HS-5 (cell line): ENCODE data around the gene FOXO6.

Experiments used
- DNase-seq: peaks from one replicate; pipeline ENCODE4 v3.0.0-alpha.2; 2012; ENCODE audit warnings: low read depth

The FOXO6 gene

DNA sequence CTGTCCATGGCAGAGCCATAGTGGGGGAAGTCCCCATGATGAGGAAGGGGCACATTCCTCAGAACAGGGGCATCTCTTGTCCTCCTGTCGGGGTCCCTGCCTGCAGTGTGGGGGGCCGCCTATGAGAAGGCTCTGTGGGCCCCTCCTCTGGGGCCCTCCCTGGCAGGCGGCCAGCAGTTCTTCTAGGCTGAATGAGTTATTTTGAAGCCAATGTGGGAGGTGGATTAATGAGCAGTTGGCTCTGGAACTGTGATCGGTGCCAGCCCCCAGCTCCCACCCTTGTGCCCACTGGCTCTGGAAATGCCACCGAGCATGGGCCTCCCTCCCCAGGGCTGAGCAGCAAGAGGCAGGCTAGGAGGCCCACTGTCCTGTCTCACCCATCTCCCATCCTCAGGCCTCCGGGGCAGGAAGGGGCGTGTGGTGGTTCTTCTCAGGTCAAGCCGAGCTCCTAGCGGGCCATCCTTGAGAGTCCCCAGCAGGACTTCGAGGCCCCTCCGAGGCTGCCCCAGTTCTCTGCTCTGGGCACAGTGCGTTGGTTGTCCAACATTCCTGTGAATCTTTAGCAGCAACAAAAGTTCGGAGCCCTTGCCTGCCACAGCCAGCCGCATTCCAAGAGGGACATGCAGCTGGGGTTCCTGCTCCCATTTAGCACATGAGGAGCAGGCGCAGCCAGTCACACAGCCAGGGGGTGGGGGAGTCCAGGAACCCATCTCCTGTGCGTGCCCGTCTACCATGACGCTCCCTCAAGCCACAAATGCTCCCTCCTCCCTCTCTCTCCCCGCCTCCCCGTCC lies 66.1 kb downstream of the FOXO6 start:
- no peak for DNase-seq

DNA sequence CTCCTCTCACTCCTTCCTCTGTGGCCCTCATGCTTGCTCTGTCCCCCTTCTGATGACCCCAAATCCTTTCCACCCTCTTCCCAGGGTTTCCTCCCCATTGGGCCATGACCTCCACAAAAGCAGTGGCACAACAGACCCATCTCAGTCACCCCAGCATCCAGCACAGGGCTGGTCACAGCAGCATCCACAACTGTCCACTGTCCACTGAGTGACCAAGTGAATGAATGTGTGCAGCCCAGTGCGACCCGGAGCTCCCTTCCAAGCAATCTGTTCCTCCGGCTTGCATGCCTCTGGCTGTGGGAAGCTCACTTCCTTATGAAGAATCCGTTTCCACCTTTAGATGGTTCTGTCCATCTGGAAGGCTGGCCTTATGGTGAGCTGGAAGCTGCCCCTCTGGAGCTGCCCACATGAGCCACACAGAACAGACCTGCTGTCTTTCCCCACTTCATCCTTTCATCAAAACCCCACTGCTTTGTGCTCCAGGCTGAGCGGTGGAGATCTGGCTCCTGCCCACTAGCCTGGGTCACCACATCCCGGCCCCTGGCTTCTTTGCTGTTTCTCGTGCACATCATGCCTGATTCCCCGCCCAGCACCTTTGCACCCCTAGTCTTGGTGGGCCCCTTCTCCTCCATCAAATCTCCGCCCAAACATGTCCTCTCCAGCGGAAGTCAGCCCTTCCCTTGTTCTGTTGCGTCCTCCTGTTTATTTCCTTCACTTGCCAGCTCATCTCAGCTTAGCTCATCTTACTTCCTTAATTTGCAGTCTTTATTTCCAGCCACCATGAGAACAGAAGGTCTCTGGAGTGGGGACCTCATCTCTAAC lies 66.9 kb downstream of the FOXO6 start:
- no peak for DNase-seq

DNA sequence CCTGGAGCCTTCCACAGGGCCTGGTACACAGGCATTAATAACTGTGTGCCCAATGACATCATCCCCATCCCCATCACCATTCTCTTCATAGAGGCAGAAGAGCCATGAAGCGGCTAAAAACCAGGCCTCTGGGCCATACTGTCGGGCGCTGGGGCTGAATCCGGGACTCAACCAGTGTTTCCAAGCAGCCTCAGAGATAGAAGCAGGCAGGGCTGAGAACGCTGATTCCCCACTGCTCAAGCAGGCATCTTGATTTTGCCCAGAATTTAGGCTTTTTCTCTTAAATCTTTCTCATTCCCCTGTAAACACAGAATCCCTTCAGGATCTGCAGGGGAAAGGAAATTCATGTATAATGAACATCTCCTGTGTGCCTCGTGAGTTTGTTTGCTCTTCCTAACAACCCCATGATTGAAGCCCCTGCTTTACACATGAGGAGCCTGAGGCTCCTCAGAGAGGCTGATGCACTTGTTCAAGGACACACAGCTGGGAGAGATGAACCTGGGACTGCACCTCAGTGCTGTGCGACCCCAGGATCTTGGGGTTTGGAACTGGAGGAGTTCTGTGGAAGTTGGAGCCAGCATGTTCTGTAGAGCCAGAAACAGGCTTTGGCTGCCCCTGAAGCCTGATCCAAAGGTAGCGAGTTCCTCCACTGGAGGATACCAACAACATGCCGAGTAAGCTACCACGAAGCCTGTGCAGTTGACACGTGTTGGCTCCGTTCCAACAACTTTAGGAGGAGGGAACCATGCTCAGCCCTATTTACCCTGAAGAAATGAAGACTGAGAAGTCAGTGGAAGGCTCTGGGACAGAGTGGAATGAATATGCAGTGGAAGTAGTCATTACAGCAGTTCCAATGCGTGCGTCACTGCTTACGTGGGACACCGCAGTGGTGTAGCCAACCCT lies 67.8 kb downstream of the FOXO6 start:
- DNase-seq = no peak

DNA sequence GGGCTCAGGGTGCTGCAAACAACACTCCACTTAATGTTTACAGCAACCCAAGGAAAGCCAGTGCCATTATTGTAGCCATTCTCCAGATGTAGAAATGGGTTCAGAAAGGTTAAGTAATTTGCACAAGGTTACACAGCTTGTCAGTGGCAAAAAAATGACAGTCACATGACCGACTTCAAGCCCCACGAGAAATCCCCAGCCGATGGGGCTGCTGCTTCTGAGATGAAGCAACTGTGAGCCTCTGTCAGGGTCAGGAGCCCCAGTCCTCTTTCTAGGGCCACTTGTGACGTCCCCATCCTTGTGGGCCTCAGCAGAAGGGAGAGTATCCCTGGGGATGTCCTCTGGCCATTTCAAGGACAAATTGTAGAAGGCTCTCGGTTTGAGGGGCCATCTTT lies 68.4 kb downstream of the FOXO6 start:
- no peak for DNase-seq

DNA sequence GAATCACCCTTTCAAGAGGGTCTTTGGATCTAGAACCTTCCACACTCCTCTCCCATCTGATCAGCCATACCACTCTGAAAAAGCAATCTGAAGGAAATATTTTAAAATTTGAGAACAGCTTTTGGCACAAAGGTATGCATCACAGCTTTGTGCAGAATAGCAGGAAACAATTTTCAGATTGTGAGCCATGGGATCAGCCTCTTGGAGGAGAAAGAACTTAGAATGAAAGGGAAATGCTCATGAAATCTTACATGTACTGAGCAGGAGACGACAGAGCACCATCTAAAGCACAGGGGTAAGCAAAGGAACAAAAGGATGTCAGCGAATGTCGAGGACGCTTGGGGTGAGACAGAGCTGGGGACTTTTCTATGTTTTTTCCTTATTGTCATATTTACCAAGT lies 68.8 kb downstream of the FOXO6 start:
- DNase-seq = no peak

DNA sequence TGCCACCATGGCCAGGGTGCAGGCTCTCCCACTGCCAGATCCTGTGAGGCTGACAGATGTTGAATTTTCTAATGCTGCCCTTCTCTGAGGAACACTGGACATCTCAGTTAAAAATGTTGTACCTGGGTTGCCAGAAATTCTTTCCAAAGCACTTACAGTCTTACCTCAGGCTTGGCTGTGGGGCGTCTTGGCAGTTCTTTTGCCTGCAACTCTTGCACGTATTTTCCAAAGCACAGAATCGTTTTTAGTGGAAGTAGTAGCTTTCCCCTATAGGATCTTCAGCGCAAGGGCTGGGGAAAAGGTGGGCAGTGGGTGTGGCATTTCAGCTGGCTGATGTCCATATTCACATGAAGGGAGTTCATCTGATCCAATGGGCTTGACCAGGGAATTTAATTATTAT lies 69.3 kb downstream of the FOXO6 start:
- no peak for DNase-seq

DNA sequence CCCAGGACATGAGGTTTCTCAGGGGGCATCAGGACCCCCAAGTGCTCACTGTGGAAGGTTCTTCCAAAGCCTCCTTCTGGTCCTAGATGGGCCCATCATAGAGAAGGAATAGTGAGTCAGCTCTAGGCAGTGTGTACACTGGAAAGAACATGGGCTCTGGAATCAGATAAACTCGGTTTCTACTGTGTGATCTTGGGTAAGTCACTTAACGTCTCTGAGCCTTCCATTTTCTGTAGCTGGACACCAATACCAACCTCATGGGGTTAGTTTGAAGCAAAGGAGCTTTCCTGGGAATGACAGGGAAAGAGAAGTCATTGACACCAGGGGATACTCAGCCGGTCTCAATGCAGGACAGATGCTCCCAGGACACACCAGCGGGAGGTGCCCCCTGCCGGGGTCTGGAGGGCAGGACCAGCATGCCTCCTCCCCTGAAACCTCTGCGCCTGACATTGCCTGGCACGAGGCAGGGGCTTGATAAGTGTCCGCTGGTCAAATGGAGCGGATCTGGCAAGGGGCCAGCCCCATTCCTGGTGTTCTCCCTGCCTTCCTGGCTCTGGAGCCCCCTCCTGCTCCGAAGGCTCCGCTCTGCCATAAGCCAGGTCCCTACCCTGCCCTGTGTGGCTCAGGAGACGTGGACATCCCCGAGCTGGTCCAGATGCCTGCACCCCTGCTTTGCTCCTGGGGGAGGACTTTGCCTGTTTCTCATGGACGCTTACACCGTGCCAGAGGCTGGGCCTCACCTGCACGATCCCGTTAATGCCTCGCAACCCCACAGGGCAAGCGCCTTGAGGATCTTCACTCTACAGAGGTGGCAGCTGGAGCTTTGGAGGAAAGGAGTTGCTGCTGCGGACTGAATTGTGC lies 70.5 kb downstream of the FOXO6 start:
- DNase-seq = no peak
